H1 (cell line): ENCODE results near the gene KRT27. TPM values are rescaled to one million over a fixed set of nuclear protein-coding genes. Genes with fewer than 3 reads are reported as not detected.

Source experiments
- CTCF ChIA-PET: fragments of 300-600 bp; sonication (Branson Sonifier 250); formaldehyde crosslinking; loops from one replicate; lab custom pipeline; 2021; ENCODE audit not compliant: partially characterized antibody; lab: Charles Lee
- POLR2A ChIA-PET: fragments of 300-600 bp; sonication (Branson Sonifier 250); formaldehyde crosslinking; loops from one replicate; lab custom pipeline; 2021; ENCODE audit warnings: inconsistent platforms; ENCODE audit not compliant: partially characterized antibody; lab: Charles Lee
- DNase-seq, 2 experiments: peaks; one replicate each; pipeline versions ENCODE4 v3.0.0 to v3.0.0-alpha.2; 2010 to 2022; ENCODE audit warnings: low spot score in 2 of 2, low read depth in 1 of 2, mixed read lengths in 1 of 2
- FAIRE-seq: peaks from 2 replicates; lab custom pipeline; 2011; peaks lifted over from hg19 to GRCh38; lab: Jason Lieb, UNC
- H2AFZ ChIP-seq: 2 replicates; pipeline ENCODE4 v1.8.1; 2012; ENCODE audit warnings: low read length, inconsistent platforms
- H2AK5ac ChIP-seq: 2 replicates; pipeline ENCODE4 v1.6.1; 2013; ENCODE audit warnings: low read depth, low read length
- H2BK120ac ChIP-seq: replicated peaks from 2 replicates; pipeline ENCODE3; 2013; ENCODE audit warnings: low read depth, low read length, inconsistent platforms
- H2BK12ac ChIP-seq: 2 replicates; pipeline ENCODE4 v1.6.1; 2013; ENCODE audit warnings: low read depth, low read length
- H2BK15ac ChIP-seq: 2 replicates; pipeline ENCODE4 v1.6.1; 2013; ENCODE audit warnings: low read length
- H2BK20ac ChIP-seq: 2 replicates; pipeline ENCODE4 v1.6.1; 2013; ENCODE audit warnings: low read length
- H2BK5ac ChIP-seq: 2 replicates; pipeline ENCODE4 v1.6.1; 2013; ENCODE audit warnings: low read depth, low read length
- H3K14ac ChIP-seq: 2 replicates; pipeline ENCODE4 v1.6.1; 2013; ENCODE audit warnings: inconsistent platforms; ENCODE audit not compliant: insufficient read length
- H3K18ac ChIP-seq: 2 replicates; pipeline ENCODE4 v1.6.1; 2013; ENCODE audit warnings: low read length; ENCODE audit errors: extremely low read depth
- H3K23ac ChIP-seq: 2 replicates; pipeline ENCODE4 v1.6.1; 2013; ENCODE audit warnings: inconsistent platforms; ENCODE audit not compliant: insufficient read length
- H3K23me2 ChIP-seq: 2 replicates; pipeline ENCODE4 v1.6.1; 2013; ENCODE audit warnings: low read depth, low read length
- H3K27ac ChIP-seq: 2 replicates; pipeline ENCODE4 v1.6.1; 2011; ENCODE audit warnings: low read depth, low read length, inconsistent platforms
- H3K27me3 ChIP-seq, 4 experiments: replicated peaks in 1 of 4; 1 replicate in 1 of 4; 2 replicates in 3 of 4; pipeline versions ENCODE4 v1.6.1 to v1.8.1; 2011 to 2013; ENCODE audit warnings: low read length in 3 of 4, mild to moderate bottlenecking in 3 of 4, inconsistent platforms in 2 of 4, mixed read lengths in 2 of 4, moderate library complexity in 1 of 4; ENCODE audit not compliant: control insufficient read depth in 3 of 4, insufficient read depth in 3 of 4; ENCODE audit errors: extremely low read depth in 1 of 4
- H3K36me3 ChIP-seq, 4 experiments: 2 replicates each; pipeline versions ENCODE4 v1.6.1 to v1.8.1; 2011 to 2013; ENCODE audit warnings: mild to moderate bottlenecking in 4 of 4, low read length in 3 of 4, moderate library complexity in 2 of 4, control low read depth in 1 of 4, inconsistent platforms in 1 of 4; ENCODE audit not compliant: insufficient read depth in 4 of 4, control insufficient read depth in 2 of 4
- H3K4ac ChIP-seq: replicated peaks from 2 replicates; pipeline ENCODE3; 2013; ENCODE audit warnings: low read length, low read depth, mixed read lengths, inconsistent platforms; ENCODE audit not compliant: insufficient read length
- H3K4me1 ChIP-seq, 4 experiments: replicated peaks in 1 of 4; 1 replicate in 1 of 4; 2 replicates in 3 of 4; pipeline versions ENCODE4 v1.6.1 to v1.8.1; 2011 to 2013; ENCODE audit warnings: low read length in 3 of 4, inconsistent platforms in 2 of 4, mixed read lengths in 1 of 4; ENCODE audit not compliant: insufficient read depth in 4 of 4, control insufficient read depth in 3 of 4
- H3K4me2 ChIP-seq, 2 experiments: 2 replicates each; pipeline versions ENCODE4 v1.6.1 to v1.8.1; 2011 to 2013; ENCODE audit warnings: low read depth in 2 of 2, low read length in 2 of 2, control low read depth in 1 of 2, inconsistent platforms in 1 of 2, mild to moderate bottlenecking in 1 of 2; ENCODE audit not compliant: insufficient read depth in 1 of 2
- H3K4me3 ChIP-seq, 4 experiments: fragments of 200-600, 300-600 bp in 1 of 4; sonication (generic), shearing (Covaris generic), sonication (Bioruptor Twin) in 1 of 4; 2 replicates each; pipeline versions ENCODE4 v1.5.1 to v1.8.1; 2011 to 2016; ENCODE audit warnings: low read length in 4 of 4, low read depth in 3 of 4, control low read depth in 2 of 4, inconsistent platforms in 2 of 4, mild to moderate bottlenecking in 2 of 4, mixed read lengths in 1 of 4, moderate library complexity in 1 of 4; ENCODE audit not compliant: insufficient read depth in 2 of 4; ENCODE audit errors: extremely low read depth in 1 of 4
- H3K56ac ChIP-seq: replicated peaks from 2 replicates; pipeline ENCODE3; 2013; ENCODE audit warnings: low read depth, mild to moderate bottlenecking, mixed read lengths, low read length, inconsistent platforms; ENCODE audit not compliant: insufficient read length
- H3K79me1 ChIP-seq: 2 replicates; pipeline ENCODE4 v1.6.1; 2013; ENCODE audit warnings: low read depth, low read length, control low read depth
- H3K79me2 ChIP-seq, 2 experiments: 2 replicates each; pipeline versions ENCODE4 v1.6.1 to v1.8.1; 2012 to 2013; ENCODE audit warnings: low read length in 2 of 2, mild to moderate bottlenecking in 2 of 2, inconsistent platforms in 1 of 2; ENCODE audit not compliant: insufficient read depth in 2 of 2, control insufficient read depth in 1 of 2
- H3K9ac ChIP-seq, 4 experiments: replicated peaks in 1 of 4; 1 replicate in 1 of 4; 2 replicates in 3 of 4; pipeline versions ENCODE4 v1.6.1 to v1.8.1; 2011 to 2013; ENCODE audit warnings: low read depth in 3 of 4, low read length in 3 of 4, control low read depth in 2 of 4, mild to moderate bottlenecking in 2 of 4, moderate library complexity in 2 of 4, inconsistent platforms in 1 of 4; ENCODE audit errors: extremely low read depth in 1 of 4
- H3K9me3 ChIP-seq, 2 experiments: 2 replicates each; pipeline versions ENCODE4 v1.6.1 to v1.8.1; 2012 to 2013; ENCODE audit warnings: mild to moderate bottlenecking in 2 of 2, moderate library complexity in 2 of 2, control low read depth in 1 of 2, inconsistent platforms in 1 of 2, low read depth in 1 of 2, low read length in 1 of 2, mixed read lengths in 1 of 2; ENCODE audit not compliant: insufficient read depth in 2 of 2
- H4K20me1 ChIP-seq, 2 experiments: replicated peaks in 1 of 2; 2 replicates each; pipeline versions ENCODE3 to v1.8.1; 2011 to 2013; ENCODE audit warnings: inconsistent platforms in 2 of 2, low read length in 2 of 2, mild to moderate bottlenecking in 1 of 2; ENCODE audit not compliant: insufficient read depth in 2 of 2, control insufficient read depth in 1 of 2
- H4K5ac ChIP-seq: 2 replicates; pipeline ENCODE4 v1.6.1; 2013; ENCODE audit warnings: low read length, low read depth, mixed read lengths, inconsistent platforms; ENCODE audit not compliant: insufficient read length
- H4K8ac ChIP-seq: 2 replicates; pipeline ENCODE4 v1.8.0; 2013; ENCODE audit warnings: mild to moderate bottlenecking, moderate library complexity, low read length, inconsistent platforms; ENCODE audit not compliant: insufficient read depth; ENCODE audit errors: extremely low read depth
- H4K91ac ChIP-seq: replicated peaks from 2 replicates; pipeline ENCODE3; 2013; ENCODE audit warnings: low read length, mixed read lengths, inconsistent platforms; ENCODE audit not compliant: insufficient read length
- JUND ChIP-seq: IDR thresholded peaks from 2 replicates; pipeline ENCODE4 v1.6.1; 2011; ENCODE audit warnings: mild to moderate bottlenecking, improper control_type of control experiment, low read length
- RBBP5 ChIP-seq: IDR thresholded peaks from 2 replicates; pipeline ENCODE4 v1.7.1; 2012; ENCODE audit warnings: low read depth, mild to moderate bottlenecking, inconsistent platforms, low read length, moderate library complexity, borderline replicate concordance
- WGBS, 2 experiments: shearing (Covaris generic) in 1 of 2; methylation state at CpG; one replicate each; pipeline versions ENCODE4 v1.1.6 to v1.1.7; 2013 to 2015; ENCODE audit warnings: low lambda C conversion rate in 2 of 2, mixed read lengths in 2 of 2, inconsistent platforms in 1 of 2, low coverage in 1 of 2, missing lambda C conversion rate in 1 of 2; ENCODE audit not compliant: insufficient replicate concordance in 2 of 2, insufficient coverage in 1 of 2, insufficient read length in 1 of 2; ENCODE audit errors: extremely low coverage in 1 of 2, missing lambda C conversion rate in 1 of 2; 5-methylcytosine and 5-hydroxymethylcytosine counted together
- polyA plus RNA-seq, 7 experiments: library from polyadenylated mRNA; depleted of rRNA in 3 of 7; stranded (reverse) in 5 of 7; unstranded in 2 of 7; fragments of >200 nt in 5 of 7; fragments of 200-250 nt in 2 of 7; gene quantifications; 1 replicate in 5 of 7; 2 replicates in 1 of 7; 4 replicates in 1 of 7; pipeline versions ENCODE4 v1.2.1 to v1.2.3, GENCODE V29; 2011 to 2013; ENCODE audit warnings: missing spikeins in 2 of 7, mixed read lengths in 2 of 7
- total RNA-seq: library from RNA; stranded (reverse); fragmentation: NEBNext Ultra II Directional; extraction: Animal tissue kit (Norgen Biotek cat#: 25700); gene quantifications from 2 replicates; pipeline ENCODE4 v1.2.1, GENCODE V29; 2021

The KRT27 gene
- total and polyA plus RNA-seq, 2 of the 8 experiments (the other 6 are each of a cell fraction or from before 2014, with no cell fraction given), result not detected

DNA sequence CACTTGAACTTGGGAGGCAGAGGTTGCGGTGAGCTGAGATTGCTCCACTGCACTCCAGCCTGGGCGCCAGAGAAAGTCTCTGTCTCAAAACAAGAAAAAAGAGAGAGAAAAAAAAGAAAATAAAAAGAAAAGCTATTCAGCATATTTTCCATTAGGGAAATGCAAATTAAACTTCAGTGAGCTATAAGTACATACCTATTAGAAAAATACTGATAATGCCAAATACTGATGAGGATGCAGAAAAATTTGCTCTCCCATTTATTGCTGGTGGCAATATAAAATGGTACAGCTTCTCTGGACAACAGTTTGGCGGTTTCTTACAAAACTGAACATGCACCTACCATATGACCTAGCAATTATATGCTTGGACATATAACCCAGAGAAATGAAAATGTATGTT is 30.3 kb upstream of the KRT27 start:
- Histone ChIP-seq H2BK12ac (no peak overlapping the region), H2BK120ac (no peak overlapping the region), H3K9ac (no peak overlapping the region), H2BK20ac (no peak overlapping the region), H4K8ac (no peak overlapping the region), H3K4me1 (no peaks in the 10 kb centered on the region), H3K27ac (no peak overlapping the region), H2AK5ac (no peak overlapping the region), H3K27me3 (no peaks in the 10 kb centered on the region; a peak in 2 of 7 replicates), H4K5ac (no peak overlapping the region), H3K36me3 (peaks cover 0 to 5% (median 4%) of the 10 kb centered on the region in 4 experiments; a peak in 2 of 8 replicates), H3K4me3 (no peak overlapping the region), H2BK5ac (no peak overlapping the region), H3K9me3 (no peaks in the 10 kb centered on the region), H3K23me2 (no peaks in the 10 kb centered on the region), H3K79me1 (no peaks in the 10 kb centered on the region), H4K20me1 (no peaks in the 10 kb centered on the region), H3K4me2 (no peak overlapping the region), H3K23ac (no peak overlapping the region), H4K91ac (no peak overlapping the region), H3K14ac (no peak overlapping the region), H3K4ac (no peak overlapping the region), H3K18ac (no peak overlapping the region), H2BK15ac (no peak overlapping the region), H3K79me2 (no peaks in the 10 kb centered on the region), H3K56ac (no peak overlapping the region), H2AFZ (no peak overlapping the region)
- no peak for DNase-seq
- CTCF ChIA-PET, result interaction anchor here (0.6 to 1.3 kb wide), 3 partner anchors 9 to 89 kb away, joined by 3 to 6 read pairs (median 3); no protein-coding TSS in a partner anchor
- no peak for TF ChIP-seq JUND
- no peak for TF ChIP-seq RBBP5
- POLR2A ChIA-PET, result no interaction called here
- WGBS, 2 experiments, result 83% methylated on average over 3 of the region's 3 CpGs; no CpG with 5 or more reads in 1 of the 2 experiments
- no peak for FAIRE-seq
